GM12878 (cell line): ENCODE measurements around the gene LRRC59.

Source experiments
- BCL11A ChIP-seq: IDR thresholded peaks from 2 replicates; pipeline ENCODE4 v1.6.1; 2011; ENCODE audit warnings: low read depth, low read length
- CTCF ChIP-seq, 3 experiments: IDR thresholded peaks in 2 of 3; conservative IDR thresholded peaks in 1 of 3; 2 replicates each; pipeline ENCODE4 v1.5.1; 2011; ENCODE audit warnings: low read depth in 3 of 3, low read length in 3 of 3, mild to moderate bottlenecking in 3 of 3, control low read depth in 2 of 3, moderate library complexity in 2 of 3, inconsistent platforms in 1 of 3, mixed read lengths in 1 of 3; ENCODE audit not compliant: control insufficient read depth in 2 of 3, insufficient read depth in 1 of 3; ENCODE audit errors: extremely low read depth in 1 of 3
- EZH2 ChIP-seq: IDR thresholded peaks from 2 replicates; pipeline ENCODE4 v1.6.1; 2012; ENCODE audit warnings: low read depth, mild to moderate bottlenecking, control low read depth, inconsistent platforms, low read length, borderline replicate concordance; ENCODE audit not compliant: control insufficient read depth
- FOS ChIP-seq: IDR thresholded peaks from 3 replicates; pipeline ENCODE4 v1.6.1; 2011; ENCODE audit warnings: borderline replicate concordance; ENCODE audit not compliant: insufficient read length; ENCODE audit errors: extremely low read depth
- GABPA ChIP-seq: IDR thresholded peaks from 2 replicates; pipeline ENCODE4 v1.6.1; 2014; ENCODE audit warnings: antibody characterized with exemption, low read depth, mild to moderate bottlenecking, inconsistent platforms
- MXI1 ChIP-seq: fragments of 150-350 bp; IDR thresholded peaks from 2 replicates; pipeline ENCODE4 v1.6.1; 2011; ENCODE audit warnings: low read depth, mild to moderate bottlenecking, inconsistent platforms, low read length, improper control_type of control experiment
- NRF1 ChIP-seq: conservative IDR thresholded peaks from 2 replicates; pipeline ENCODE4 v1.6.1; 2011; ENCODE audit warnings: mild to moderate bottlenecking, low read depth, low read length, improper control_type of control experiment
- RAD21 ChIP-seq: IDR thresholded peaks from 2 replicates; pipeline ENCODE4 v1.6.1; 2011; ENCODE audit warnings: mild to moderate bottlenecking, low read depth, low read length, moderate library complexity; ENCODE audit not compliant: insufficient read depth
- RCOR1 ChIP-seq: conservative IDR thresholded peaks from 2 replicates; pipeline ENCODE4 v1.6.1; 2012; ENCODE audit warnings: low read depth, low read length, improper control_type of control experiment
- RFX5 ChIP-seq: IDR thresholded peaks from 2 replicates; pipeline ENCODE4 v1.6.1; 2011; ENCODE audit warnings: low read depth, low read length, improper control_type of control experiment

- TF ChIP-seq CTCF (IDR thresholded peaks at IDR 0.05 in 2 of 3, conservative IDR thresholded peaks at IDR 0.05 in 1 of 3; ENCODE audit: control insufficient read depth in 2 of 3, extremely low read depth in 1 of 3, insufficient read depth in 1 of 3, low read depth in 3 of 3, low read length in 3 of 3) (no peak), RAD21 (no peak), MXI1 (no peak), BCL11A (no peak), NRF1 (no peak), FOS (no peak), GABPA (no peak), EZH2 (no peak), RFX5 (no peak), RCOR1 (no peak)
Measured at GRCh38 chr17:50421308-50422051, 24.2 kb upstream of the LRRC59 start.
